ENCODE measurements around the gene SCARB1.

SCARB1 gene

GRCh38 chr12:124790650-124791400 lies 72.8 kb downstream of the SCARB1 start:
- DNase-seq = no peak

GRCh38 chr12:124788936-124789555 lies 74.6 kb downstream of the SCARB1 start:
- DNase-seq = no peak

- no peak for DNase-seq
These were observed 77.4 kb downstream of the SCARB1 start for GRCh38 chr12:124786061-124786964.

- DNase-seq = no peak
These were observed 78.6 kb downstream of the SCARB1 start for GRCh38 chr12:124784871-124785572.

GRCh38 chr12:124783087-124783486 lies 80.6 kb downstream of the SCARB1 start:
- no peak for DNase-seq

- DNase-seq = no peak
These were observed 81.5 kb downstream of the SCARB1 start for GRCh38 chr12:124782132-124782531.

GRCh38 chr12:124780752-124781685 lies 82.6 kb downstream of the SCARB1 start:
- no peak for DNase-seq

GRCh38 chr12:124780336-124780735 lies 83.3 kb downstream of the SCARB1 start:
- no peak for DNase-seq

GRCh38 chr12:124779161-124780141 lies 84.2 kb downstream of the SCARB1 start:
- DNase-seq = no peak

- peak; percentile 52 for DNase-seq
These were observed 85.3 kb downstream of the SCARB1 start for GRCh38 chr12:124778411-124778810.

- DNase-seq = no peak
These were observed 86.0 kb downstream of the SCARB1 start for GRCh38 chr12:124777399-124778372.

GRCh38 chr12:124776125-124776513 lies 87.5 kb downstream of the SCARB1 start:
- no peak for DNase-seq

GRCh38 chr12:124774462-124775167 lies 89.0 kb downstream of the SCARB1 start:
- peak; percentile 85 for DNase-seq

- DNase-seq = peak; percentile 45
These were observed 89.6 kb downstream of the SCARB1 start for GRCh38 chr12:124774054-124774461.

GRCh38 chr12:124772289-124773170 lies 91.1 kb downstream of the SCARB1 start:
- no peak for DNase-seq

GRCh38 chr12:124771462-124772288 lies 92.0 kb downstream of the SCARB1 start:
- DNase-seq = peak; percentile 96
